GM19452 (cell line): ENCODE data around the gene DNM1.

ENCODE experiments used
- ATAC-seq: cut with Tn5 transposase; IDR thresholded peaks from one replicate; pipeline ENCODE4 v1.9.1; 2021; ENCODE audit not compliant: unreplicated experiment

The DNM1 gene

GRCh38 chr9:128203024-128203706, at the start of gene DNM1:
TSS of gene DNM1 (plus strand) at chr9:128203379. CDS start at chr9:128203471, 92 bp downstream.
- peak; percentile 80 for ATAC-seq

GRCh38 chr9:128153947-128154695, 49.1 kb upstream of the DNM1 start:
- ATAC-seq: no peak

- no peak for ATAC-seq
Observed at GRCh38 chr9:128155736-128156500, 47.3 kb upstream of the DNM1 start.

GRCh38 chr9:128159522-128159783, 43.7 kb upstream of the DNM1 start:
- no peak for ATAC-seq

GRCh38 chr9:128159784-128160602, 43.2 kb upstream of the DNM1 start, which contains the start of gene BBLN:
TSS of gene BBLN (plus strand) at chr9:128160265. CDS start at chr9:128160408, 143 bp downstream.
- ATAC-seq: peak; percentile 59

GRCh38 chr9:128160603-128160987, 42.6 kb upstream of the DNM1 start:
- ATAC-seq: peak; percentile 17

- ATAC-seq: no peak
Observed at GRCh38 chr9:128161215-128161902, 41.8 kb upstream of the DNM1 start.

GRCh38 chr9:128162215-128163026, 40.8 kb upstream of the DNM1 start:
- no peak for ATAC-seq

- ATAC-seq: no peak
Observed at GRCh38 chr9:128163027-128163515, 40.1 kb upstream of the DNM1 start.

- ATAC-seq: no peak
Observed at GRCh38 chr9:128163523-128164306, 39.5 kb upstream of the DNM1 start.

GRCh38 chr9:128164307-128164885, 38.8 kb upstream of the DNM1 start:
- ATAC-seq: no peak

GRCh38 chr9:128166169-128166568, 37.0 kb upstream of the DNM1 start:
- no peak for ATAC-seq

GRCh38 chr9:128167209-128167608, 36.0 kb upstream of the DNM1 start:
- no peak for ATAC-seq

- no peak for ATAC-seq
Observed at GRCh38 chr9:128168731-128169308, 34.4 kb upstream of the DNM1 start.

GRCh38 chr9:128169492-128169891, 33.7 kb upstream of the DNM1 start:
- no peak for ATAC-seq

- no peak for ATAC-seq
Observed at GRCh38 chr9:128169925-128170324, 33.3 kb upstream of the DNM1 start.

GRCh38 chr9:128174062-128174461, 29.1 kb upstream of the DNM1 start:
- no peak for ATAC-seq

- no peak for ATAC-seq
Observed at GRCh38 chr9:128175102-128175563, 28.0 kb upstream of the DNM1 start.
